ENCODE measurements around the gene ST3GAL6.

- TF ChIP-seq CTCF (conservative IDR thresholded peaks at IDR 0.05; ENCODE audit: low read depth, low read length) (no peak), USF2 (IDR thresholded peaks at IDR 0.05; ENCODE audit: low read depth, low read length) (no peak), RFX5 (IDR thresholded peaks at IDR 0.05; ENCODE audit: low read depth, low read length) (no peak), POLR2A (IDR thresholded peaks at IDR 0.05; ENCODE audit: low read depth, low read length) (no peak), MAFK (IDR thresholded peaks at IDR 0.05; ENCODE audit: low read depth, low read length) (no peak), CEBPB (IDR thresholded peaks at IDR 0.05; ENCODE audit: low read depth, low read length) (no peak), RCOR1 (IDR thresholded peaks at IDR 0.05; ENCODE audit: insufficient replicate concordance, low read length) (no peak)
Observed at GRCh38 chr3:98800401-98800800, 37.3 kb downstream of the ST3GAL6 start.

Measured in IMR-90 (cell line).